ENCODE data around the gene SPINK8.

The SPINK8 gene

DNA sequence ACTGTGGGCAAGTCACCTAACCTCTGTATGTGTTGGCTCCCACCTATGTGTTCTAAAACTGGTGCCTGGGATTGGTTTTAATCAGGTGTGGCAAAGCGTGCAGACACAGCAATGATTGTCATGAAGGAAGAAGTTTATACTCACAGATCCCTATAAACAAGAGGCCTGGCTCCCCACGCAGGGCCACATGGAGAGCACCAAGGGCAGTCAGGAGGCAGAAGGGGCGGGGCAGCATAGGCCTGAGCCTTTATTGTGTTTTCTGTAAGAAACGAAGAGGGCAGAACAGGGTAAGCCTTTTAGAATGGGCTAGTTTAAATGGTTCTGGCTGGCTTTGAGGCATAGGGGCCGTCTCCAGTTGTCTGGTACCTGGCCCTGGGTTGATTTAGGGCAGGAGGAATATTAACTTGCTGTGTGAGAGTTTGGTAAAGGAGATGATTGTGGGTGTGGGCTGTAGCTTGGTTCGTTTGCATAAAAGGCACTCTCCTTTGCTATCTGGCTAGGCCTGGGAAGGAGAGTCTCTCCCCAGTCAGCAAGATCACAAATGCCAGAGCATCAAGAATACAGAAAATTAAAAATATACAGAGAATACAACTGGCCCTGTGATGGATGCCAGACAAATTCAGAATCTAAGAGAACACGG lies 36.4 kb upstream of the SPINK8 start:
- no peak for DNase-seq (ENCODE audit: extremely low read depth, insufficient read length)
- Histone ChIP-seq H3K27me3 (replicated peaks; ENCODE audit: control insufficient read depth, insufficient read depth, low read length) (no peaks in the 10 kb centered on the region; the same call in 1 of the 2 replicates), H3K36me3 (ENCODE audit: control insufficient read depth, insufficient read depth, low read length) (no peaks in the 10 kb centered on the region), H3K4me3 (replicated peaks; ENCODE audit: low read depth, low read length) (no peak overlapping the region)
- no peak for TF ChIP-seq CTCF (IDR thresholded peaks at IDR 0.05; ENCODE audit: insufficient read depth, low read length, poor library complexity, severe bottlenecking)

DNA sequence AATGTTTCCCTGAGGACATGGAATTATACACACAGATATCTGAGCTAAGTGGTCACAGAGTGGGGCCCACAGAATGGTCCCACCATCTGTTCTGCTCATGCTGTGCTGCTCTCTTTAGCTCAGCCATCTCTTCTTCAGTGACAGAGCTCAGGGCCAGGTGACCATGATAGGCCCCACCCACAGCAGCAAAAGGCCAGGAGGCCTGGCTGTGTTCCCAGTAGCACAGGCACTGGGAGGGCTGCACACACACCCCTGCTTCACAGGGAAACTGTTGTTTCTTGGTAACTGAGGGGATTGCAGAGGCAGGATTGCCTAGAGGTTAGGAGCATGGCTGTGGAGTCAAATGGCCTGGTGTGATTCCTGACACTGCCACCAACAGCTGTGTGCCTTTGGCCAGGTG lies 33.7 kb upstream of the SPINK8 start:
- no peak for DNase-seq (ENCODE audit: extremely low read depth, insufficient read length)

DNA sequence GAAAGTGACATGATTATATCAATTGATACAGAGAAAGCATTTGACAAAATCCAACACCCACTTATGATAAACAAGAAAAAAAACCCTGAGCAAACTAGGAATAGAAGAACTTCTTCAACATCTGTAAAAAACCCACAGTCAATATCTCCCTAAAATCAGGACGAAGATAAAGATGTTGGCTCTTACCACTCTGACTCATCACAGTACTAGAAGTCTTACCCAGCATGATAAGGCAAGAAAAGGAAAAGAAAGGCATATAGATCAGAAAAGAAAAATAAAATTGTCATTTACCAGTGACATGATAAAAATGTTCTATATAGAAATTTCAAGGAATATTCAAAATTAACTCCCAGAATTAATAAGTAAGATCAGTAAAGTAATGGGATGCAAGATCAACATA lies 31.4 kb upstream of the SPINK8 start:
- Histone ChIP-seq H3K27me3 (replicated peaks; ENCODE audit: control insufficient read depth, insufficient read depth, low read length) (no peaks in the 10 kb centered on the region), H3K4me3 (replicated peaks; ENCODE audit: low read depth, low read length) (no peak overlapping the region), H3K36me3 (ENCODE audit: control insufficient read depth, insufficient read depth, low read length) (no peaks in the 10 kb centered on the region)
- no peak for DNase-seq (ENCODE audit: extremely low read depth, insufficient read length)
- no peak for TF ChIP-seq CTCF (IDR thresholded peaks at IDR 0.05; ENCODE audit: insufficient read depth, low read length, poor library complexity, severe bottlenecking)

More for the DNA sequence above, 33.7 kb upstream of the SPINK8 start:
- TF ChIP-seq CTCF (IDR thresholded peaks at IDR 0.05; ENCODE audit: insufficient read depth, low read length, poor library complexity, severe bottlenecking): no peak
- Histone ChIP-seq H3K4me3 (replicated peaks; ENCODE audit: low read depth, low read length) (no peak overlapping the region), H3K27me3 (replicated peaks; ENCODE audit: control insufficient read depth, insufficient read depth, low read length) (no peaks in the 10 kb centered on the region), H3K36me3 (ENCODE audit: control insufficient read depth, insufficient read depth, low read length) (no peaks in the 10 kb centered on the region)

DNA sequence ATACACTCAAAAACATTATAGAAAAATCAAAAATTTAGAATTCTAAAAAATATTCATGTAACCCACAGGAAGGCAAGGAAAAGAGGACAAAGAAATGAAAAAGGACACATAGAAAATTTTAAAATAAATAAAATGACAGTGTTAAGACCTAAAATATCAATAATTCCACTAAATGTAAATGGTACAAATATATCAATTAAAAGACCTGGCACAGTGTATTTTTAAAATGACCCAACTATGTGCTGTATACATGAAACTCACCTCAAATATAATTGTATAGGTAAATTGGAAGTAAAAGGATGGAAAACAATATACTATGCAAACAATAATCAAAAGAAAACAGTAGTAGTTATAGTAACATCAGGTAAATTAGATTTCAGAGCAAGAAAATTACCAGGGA lies 28.5 kb upstream of the SPINK8 start:
- no peaks in the 10 kb centered on the region for H3K36me3 ChIP-seq (ENCODE audit: control insufficient read depth, insufficient read depth, low read length)
- DNase-seq (ENCODE audit: extremely low read depth, insufficient read length): no peak
- TF ChIP-seq CTCF (IDR thresholded peaks at IDR 0.05; ENCODE audit: insufficient read depth, low read length, poor library complexity, severe bottlenecking): no peak
- no peaks in the 10 kb centered on the region for H3K27me3 ChIP-seq (replicated peaks; ENCODE audit: control insufficient read depth, insufficient read depth, low read length)
- no peak overlapping the region for H3K4me3 ChIP-seq (replicated peaks; ENCODE audit: low read depth, low read length)

DNA sequence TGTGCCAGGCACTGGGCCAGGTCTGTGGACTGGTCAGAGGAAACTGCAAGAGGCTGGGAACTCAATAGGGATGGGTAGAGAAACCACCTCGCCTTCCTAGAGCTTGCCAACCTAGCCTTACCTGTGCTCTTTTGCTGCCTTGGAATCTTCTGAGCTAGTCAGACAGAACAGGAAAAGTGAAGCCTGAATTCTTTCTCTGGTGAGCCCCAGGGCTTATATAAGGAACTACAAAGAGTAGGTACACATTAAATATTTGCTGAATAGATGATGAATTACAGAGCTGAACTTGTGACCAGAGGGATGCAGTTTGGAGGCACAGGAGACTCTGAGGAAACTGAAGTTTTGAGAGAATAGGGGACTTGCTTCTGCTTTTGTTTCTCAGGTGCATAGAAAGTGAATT lies 23.0 kb upstream of the SPINK8 start:
- no peak for TF ChIP-seq CTCF (IDR thresholded peaks at IDR 0.05; ENCODE audit: insufficient read depth, low read length, poor library complexity, severe bottlenecking)
- H3K36me3 ChIP-seq (ENCODE audit: control insufficient read depth, insufficient read depth, low read length): no peaks in the 10 kb centered on the region
- no peak for DNase-seq (ENCODE audit: extremely low read depth, insufficient read length)
- no peaks in the 10 kb centered on the region; the same call in 1 of the 2 replicates for H3K27me3 ChIP-seq (replicated peaks; ENCODE audit: control insufficient read depth, insufficient read depth, low read length)
- no peak overlapping the region for H3K4me3 ChIP-seq (replicated peaks; ENCODE audit: low read depth, low read length)

DNA sequence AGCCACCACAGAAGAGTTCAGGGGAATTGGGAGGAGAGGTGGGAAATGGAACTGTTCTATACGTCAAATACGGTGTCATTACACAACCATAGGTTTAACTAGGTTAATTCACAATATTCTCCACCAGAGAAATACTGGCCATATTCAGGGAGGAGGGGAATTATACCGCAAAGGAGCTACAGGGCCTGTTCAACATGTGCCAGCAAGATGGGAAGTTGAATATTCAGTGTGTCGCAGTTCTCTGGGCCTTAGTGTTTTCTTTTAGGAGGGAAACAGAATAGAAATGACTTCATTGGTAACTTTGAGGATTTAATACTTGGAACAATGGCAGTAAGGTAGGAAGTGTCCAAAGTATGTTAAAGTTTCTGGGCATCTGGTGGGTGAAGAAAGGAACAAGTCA lies 20.5 kb upstream of the SPINK8 start:
- Histone ChIP-seq H3K4me3 (replicated peaks; ENCODE audit: low read depth, low read length) (no peak overlapping the region), H3K36me3 (ENCODE audit: control insufficient read depth, insufficient read depth, low read length) (no peaks in the 10 kb centered on the region), H3K27me3 (replicated peaks; ENCODE audit: control insufficient read depth, insufficient read depth, low read length) (no peaks in the 10 kb centered on the region; the same call in 1 of the 2 replicates)
- TF ChIP-seq CTCF (IDR thresholded peaks at IDR 0.05; ENCODE audit: insufficient read depth, low read length, poor library complexity, severe bottlenecking): no peak
- no peak for DNase-seq (ENCODE audit: extremely low read depth, insufficient read length)
